Measurements from ENCODE around the gene GRID1. TPM values are rescaled to one million over a fixed set of nuclear protein-coding genes. Genes with fewer than 3 reads are reported as not detected.

Gene GRID1
- polyA plus RNA-seq, 1 of the 3 experiments (the other 2 are of a cell fraction) = 0.13 TPM

GRCh38 chr10:85658518-85658917 lies 708.1 kb downstream of the GRID1 start:
- Histone ChIP-seq H3K27me3 (ENCODE audit: insufficient read depth) (no peaks in the 10 kb centered on the region), H3K4me2 (no peak overlapping the region), H3K27ac (ENCODE audit: low read depth in 2 of 2, low read length in 1 of 2) (no peak overlapping the region), H2AFZ (ENCODE audit: low read depth) (no peak overlapping the region), H3K4me1 (ENCODE audit: control insufficient read depth in 1 of 2, insufficient read depth in 2 of 2, low read depth in 1 of 2, low read length in 1 of 2) (no peaks in the 10 kb centered on the region), H3K9me3 (no peaks in the 10 kb centered on the region), H3K36me3 (replicated peaks in 1 of 2; ENCODE audit: control insufficient read depth in 1 of 2, insufficient read depth in 2 of 2, low read length in 1 of 2) (no peaks in the 10 kb centered on the region), H3K9ac (no peak overlapping the region), H3K79me2 (ENCODE audit: insufficient read depth) (no peaks in the 10 kb centered on the region), H4K20me1 (ENCODE audit: insufficient read depth) (no peaks in the 10 kb centered on the region), H3F3A (replicated peaks; ENCODE audit: insufficient read depth) (no peaks in the 10 kb centered on the region), H3K4me3 (ENCODE audit: low read depth in 2 of 2, low read length in 1 of 2) (no peak overlapping the region), H3K9me2 (no peaks in the 10 kb centered on the region)
- no peak for TF ChIP-seq PBX3 (IDR thresholded peaks at IDR 0.05)
- TF ChIP-seq SMC3 (IDR thresholded peaks at IDR 0.05; ENCODE audit: low read depth, low read length) = no peak
- no peak for TF ChIP-seq TCF12 (IDR thresholded peaks at IDR 0.05)
- TF ChIP-seq MEF2A (IDR thresholded peaks at IDR 0.05; ENCODE audit: borderline replicate concordance, low read depth) = no peak
- no peak for TF ChIP-seq NFIC (IDR thresholded peaks at IDR 0.05; ENCODE audit: borderline replicate concordance)
- TF ChIP-seq IRF3 (IDR thresholded peaks at IDR 0.05; ENCODE audit: low read depth, low read length) = no peak
- no peak for TF ChIP-seq FOXM1 (IDR thresholded peaks at IDR 0.05; ENCODE audit: low read depth)
- TF ChIP-seq ELF1 (IDR thresholded peaks at IDR 0.05) = no peak
- no peak for TF ChIP-seq CTCF (IDR thresholded peaks at IDR 0.05)
- no peak for TF ChIP-seq POLR2AphosphoS5 (IDR thresholded peaks at IDR 0.05; ENCODE audit: low read depth, low read length)
- no peak for TF ChIP-seq GABPA (IDR thresholded peaks at IDR 0.05; ENCODE audit: low read depth)
- TF ChIP-seq ZBTB33 (IDR thresholded peaks at IDR 0.05; ENCODE audit: borderline replicate concordance, low read depth) = no peak
- no peak for TF ChIP-seq REST (IDR thresholded peaks at IDR 0.05; ENCODE audit: low read depth, low read length)
- no peak for TF ChIP-seq RFX5 (IDR thresholded peaks at IDR 0.05; ENCODE audit: low read length)
- no peak for DNase-seq
- ChIA-PET POLR2A (no interaction called here), CTCF (no interaction called here)
- 16% methylated on average over 3 of the region's 3 CpGs for WGBS (ENCODE audit: low lambda C conversion rate)
